Right cardiac atrium (tissue), 5 donors: ENCODE data around the gene SATB1. TPM values are rescaled to one million over a fixed set of nuclear protein-coding genes. Genes with fewer than 3 reads are reported as not detected.
"Not testable (repeated sequence)": the region's sequence is repeated elsewhere in the genome, so short reads cannot be mapped to it uniquely, and the experiment has no call there.

Experiments used
- ATAC-seq, 2 donors: fragments of 200-7000 bp; cut with Tn5 transposase; one replicate each; pipeline versions ENCODE4 v1.8.0 to v1.9.1; 2020; ENCODE audit warnings: moderate library complexity in 2 of 2, mild to moderate bottlenecking in 1 of 2
- DNase-seq, 3 donors: peaks; one replicate each; pipeline ENCODE4 v3.0.0-alpha.2; 2020
- H3K27ac ChIP-seq: one replicate; pipeline ENCODE4 v1.5.1; 2013; ENCODE audit warnings: mild to moderate bottlenecking, low read length, control low read depth, moderate library complexity
- H3K27me3 ChIP-seq: one replicate; pipeline ENCODE4 v1.6.1; 2013; ENCODE audit not compliant: control insufficient read depth, insufficient read depth
- H3K4me1 ChIP-seq: one replicate; pipeline ENCODE4 v1.6.1; 2013; ENCODE audit warnings: low read length; ENCODE audit not compliant: control insufficient read depth, insufficient read depth
- H3K4me3 ChIP-seq: one replicate; pipeline ENCODE4 v1.5.1; 2013; ENCODE audit warnings: low read length, control low read depth
- H3K9me3 ChIP-seq: one replicate; pipeline ENCODE4 v1.6.1; 2013; ENCODE audit warnings: low read length; ENCODE audit not compliant: control insufficient read depth
- WGBS: extraction: QIAGEN DNeasy Blood & Tissue Kit; methylation state at CpG from one replicate; pipeline ENCODE4 v1.1.7; 2013; 5-methylcytosine and 5-hydroxymethylcytosine counted together
- intact Hi-C, 4 donors: fragments of 100-400 bp; cut with DNase I; formaldehyde crosslinking; loops; one replicate each; pipeline versions ENCODE4 v1.11.0 to v1.14.0; 2022 to 2023
- polyA plus RNA-seq: library from polyadenylated mRNA; stranded (reverse); fragments of 200-250 nt; gene quantifications from one replicate; pipeline ENCODE4 v1.2.3, GENCODE V29; 2013
- total RNA-seq, 4 donors: library from RNA; stranded (reverse); fragmentation: NEBNext Ultra II Directional; extraction: Animal tissue kit (Norgen Biotek cat#: 25700); gene quantifications; one replicate each; pipeline ENCODE4 v1.2.1, GENCODE V29; 2021
- donor health status: healthy with polysubstance abuse.
- donor health status: DM: no; HTN: yes; CAD: no.
- donor health status: DM: no; HTN: no; CAD: no.
- donor health status: DM: no; HTN: yes; CAD: no; lungs with severe emphysema.
- donor health status: DM: yes; HTN: yes; CAD: no.

The SATB1 gene
- total and polyA plus RNA-seq, 5 donors = 21.5 to 48.3 (median 37.7) TPM

DNA sequence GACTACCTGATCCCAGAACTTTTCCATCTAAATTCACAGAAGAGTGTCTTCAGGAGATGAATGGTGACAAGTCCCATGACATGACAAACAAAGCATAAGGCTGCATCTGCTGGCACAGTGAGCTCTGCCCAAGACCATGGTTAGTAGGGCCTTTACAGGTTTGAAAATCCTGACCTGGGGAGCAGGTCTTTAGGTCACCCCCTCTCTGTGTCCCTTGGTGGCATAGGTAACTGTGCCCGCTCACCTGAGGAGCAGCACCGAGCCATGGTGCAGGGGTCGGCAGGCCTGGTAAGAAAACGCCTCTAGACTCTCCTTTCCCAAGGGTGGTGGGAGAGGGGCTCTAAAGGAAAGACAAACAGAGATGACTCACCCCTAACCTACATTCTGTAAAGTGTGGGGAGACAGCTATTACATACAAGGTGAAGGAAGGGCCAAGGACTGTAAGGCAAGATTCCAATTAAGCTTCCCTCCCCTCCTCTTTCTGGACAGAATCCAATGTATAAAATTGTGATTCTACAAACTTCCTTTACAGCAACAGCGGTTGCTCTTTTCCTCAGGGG is 74.0 kb downstream of the SATB1 start:
- ATAC-seq = no peak
- no peaks in the 10 kb centered on the region for H3K9me3 ChIP-seq
- WGBS = 81% methylated on average over 5 of the region's 5 CpGs
- no peak overlapping the region for H3K4me3 ChIP-seq
- no peak overlapping the region for H3K27ac ChIP-seq
- no peaks in the 10 kb centered on the region for H3K4me1 ChIP-seq
- intact Hi-C loops = no loop called here
- H3K27me3 ChIP-seq = no peaks in the 10 kb centered on the region
- no peak for DNase-seq

DNA sequence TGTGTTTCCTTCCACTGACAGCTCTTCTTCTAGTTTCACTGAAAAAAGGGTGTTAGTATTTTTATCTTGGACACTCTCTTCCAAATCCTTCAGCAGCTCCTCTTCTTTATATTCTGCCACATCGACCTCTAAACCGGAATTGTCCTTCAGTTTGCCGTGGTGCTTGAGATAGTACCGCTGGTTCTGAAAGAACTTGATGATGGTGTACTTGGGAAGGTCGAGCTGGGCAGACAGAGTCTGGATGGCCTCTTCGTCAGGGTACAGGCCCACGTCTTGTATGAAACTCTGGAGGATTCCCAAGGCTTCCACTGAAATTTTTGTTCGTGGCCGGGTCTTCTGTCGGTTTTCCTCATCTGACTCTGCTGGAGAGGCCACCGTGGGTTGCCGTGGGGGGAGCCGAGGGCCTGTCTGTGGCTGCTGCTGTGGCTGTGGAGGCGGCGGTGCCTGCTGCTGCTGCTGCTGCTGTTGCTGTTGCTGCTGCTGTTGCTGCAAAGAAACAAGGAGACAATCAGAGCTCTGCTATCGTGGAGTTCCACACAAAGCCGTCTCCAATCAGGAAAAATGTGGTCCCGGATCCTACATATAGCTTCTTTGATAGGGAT is 75.8 kb downstream of the SATB1 start:
- DNase-seq (no peak), ATAC-seq (peak in 1 of 2 donors; percentile 31)
- Histone ChIP-seq H3K9me3 (no peaks in the 10 kb centered on the region), H3K4me3 (no peak overlapping the region), H3K27me3 (no peaks in the 10 kb centered on the region), H3K4me1 (no peaks in the 10 kb centered on the region), H3K27ac (no peak overlapping the region)
- 80% methylated on average over 18 of the region's 18 CpGs for WGBS
- intact Hi-C loops = no loop called here

DNA sequence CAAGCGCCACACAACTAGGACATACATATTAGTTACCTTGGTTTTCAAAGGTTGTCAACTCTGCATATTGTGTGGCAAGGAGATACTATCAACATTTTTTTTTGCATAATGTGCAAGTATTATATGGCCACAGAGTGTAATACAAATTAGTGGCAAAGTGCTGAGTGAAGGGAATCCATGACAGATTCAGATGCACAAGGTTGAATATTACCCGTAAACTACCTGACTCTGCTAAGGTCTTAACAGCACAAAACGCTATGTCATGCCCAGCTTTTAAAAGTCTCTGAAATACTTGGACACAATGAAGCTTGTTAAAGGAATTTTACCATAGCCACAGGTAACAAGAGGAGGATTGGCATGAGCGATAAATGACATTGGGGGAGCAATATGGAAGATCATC is 79.0 kb downstream of the SATB1 start:
- no peak for ATAC-seq
- Histone ChIP-seq H3K4me1 (no peaks in the 10 kb centered on the region), H3K27me3 (no peaks in the 10 kb centered on the region), H3K27ac (no peak overlapping the region), H3K9me3 (no peaks in the 10 kb centered on the region), H3K4me3 (no peak overlapping the region)
- 95% methylated on average over 4 of the region's 4 CpGs for WGBS
- intact Hi-C loops = no loop called here
- no peak for DNase-seq

DNA sequence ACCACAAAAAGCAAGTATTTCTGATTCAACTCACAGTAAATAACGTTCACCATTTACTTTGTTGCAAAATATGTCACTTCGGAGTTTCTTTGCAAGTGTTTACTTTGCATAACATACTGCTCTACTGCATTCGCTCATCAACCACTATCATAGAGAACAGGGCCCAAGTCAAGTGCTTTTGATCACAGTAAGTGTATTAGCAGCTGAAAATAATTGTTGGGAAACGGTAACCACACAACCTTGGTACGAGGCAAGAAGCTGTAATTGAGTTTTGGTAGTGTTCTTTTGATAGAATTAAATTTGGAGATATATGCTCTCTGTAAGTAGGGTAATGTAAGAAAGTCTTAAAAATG is 80.1 kb downstream of the SATB1 start:
- ATAC-seq (no peak), DNase-seq (no peak)
- Histone ChIP-seq H3K4me1 (no peaks in the 10 kb centered on the region), H3K27ac (no peak overlapping the region), H3K27me3 (no peaks in the 10 kb centered on the region), H3K9me3 (no peaks in the 10 kb centered on the region), H3K4me3 (no peak overlapping the region)
- intact Hi-C loops = no loop called here
- 56% methylated on average over 5 of the region's 5 CpGs for WGBS

DNA sequence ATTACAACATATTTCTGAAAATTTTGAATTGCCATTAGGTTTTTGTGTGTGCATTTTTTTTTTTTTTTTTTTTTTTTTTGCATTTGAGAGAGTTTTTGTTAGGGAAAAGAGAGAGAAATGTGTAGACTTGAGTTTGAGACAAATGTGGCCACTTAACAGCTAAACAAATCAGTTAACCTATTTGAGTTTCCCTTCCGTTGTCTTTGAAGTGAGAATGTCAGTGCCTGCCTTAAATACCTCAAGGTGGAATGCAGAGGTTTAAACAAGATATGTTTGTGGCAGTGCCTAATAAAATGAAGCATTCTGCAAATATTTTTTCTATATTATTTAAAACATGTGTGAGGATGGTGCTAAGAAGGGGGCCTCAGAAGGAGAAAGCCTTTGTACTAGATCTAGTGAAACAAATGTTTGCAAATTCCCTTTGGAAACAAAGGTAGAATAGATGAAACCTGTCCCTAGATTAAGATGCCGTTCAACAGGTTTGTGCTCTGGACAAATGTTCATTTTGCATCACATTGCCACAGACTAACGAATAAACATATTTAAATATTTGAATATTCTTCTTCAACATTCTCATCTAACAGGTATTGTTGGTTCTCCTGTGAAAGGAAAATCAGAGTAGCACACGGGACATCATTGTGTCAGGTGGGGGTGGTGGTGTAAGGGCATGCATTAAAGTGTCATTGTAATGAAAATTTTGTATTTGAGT is 80.7 kb downstream of the SATB1 start:
- H3K4me1 ChIP-seq = no peaks in the 10 kb centered on the region
- no peaks in the 10 kb centered on the region for H3K9me3 ChIP-seq
- 69% methylated on average over 4 of the region's 4 CpGs for WGBS
- ATAC-seq (no peak), DNase-seq (no peak)
- no peak overlapping the region for H3K4me3 ChIP-seq
- no peaks in the 10 kb centered on the region for H3K27me3 ChIP-seq
- no peak overlapping the region for H3K27ac ChIP-seq
- intact Hi-C loops = no loop called here

DNA sequence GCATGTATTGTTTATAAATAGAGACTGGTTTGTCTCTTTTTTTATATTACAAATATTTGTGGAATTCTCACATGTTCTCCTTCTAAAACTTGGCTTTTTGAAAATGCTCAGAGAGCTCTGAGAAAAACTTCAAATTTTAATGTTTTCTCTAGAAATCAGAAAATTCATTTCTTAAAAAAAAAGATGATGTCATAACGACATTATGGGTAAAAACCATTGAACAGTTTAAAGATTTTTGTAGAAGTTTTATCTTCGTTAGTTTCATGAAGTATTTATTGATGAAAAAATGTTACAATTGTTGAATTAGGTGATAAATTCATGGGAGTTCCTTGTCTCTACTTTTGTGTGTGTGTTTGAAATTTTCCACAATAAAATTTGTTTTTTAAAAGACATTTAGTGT is 81.3 kb downstream of the SATB1 start:
- no peaks in the 10 kb centered on the region for H3K4me1 ChIP-seq
- DNase-seq (no peak), ATAC-seq (no peak)
- H3K9me3 ChIP-seq = no peaks in the 10 kb centered on the region
- H3K4me3 ChIP-seq = no peak overlapping the region
- H3K27me3 ChIP-seq = no peaks in the 10 kb centered on the region
- no peak overlapping the region for H3K27ac ChIP-seq
- intact Hi-C loops = no loop called here
- 64% methylated on average over 2 of the region's 2 CpGs for WGBS

DNA sequence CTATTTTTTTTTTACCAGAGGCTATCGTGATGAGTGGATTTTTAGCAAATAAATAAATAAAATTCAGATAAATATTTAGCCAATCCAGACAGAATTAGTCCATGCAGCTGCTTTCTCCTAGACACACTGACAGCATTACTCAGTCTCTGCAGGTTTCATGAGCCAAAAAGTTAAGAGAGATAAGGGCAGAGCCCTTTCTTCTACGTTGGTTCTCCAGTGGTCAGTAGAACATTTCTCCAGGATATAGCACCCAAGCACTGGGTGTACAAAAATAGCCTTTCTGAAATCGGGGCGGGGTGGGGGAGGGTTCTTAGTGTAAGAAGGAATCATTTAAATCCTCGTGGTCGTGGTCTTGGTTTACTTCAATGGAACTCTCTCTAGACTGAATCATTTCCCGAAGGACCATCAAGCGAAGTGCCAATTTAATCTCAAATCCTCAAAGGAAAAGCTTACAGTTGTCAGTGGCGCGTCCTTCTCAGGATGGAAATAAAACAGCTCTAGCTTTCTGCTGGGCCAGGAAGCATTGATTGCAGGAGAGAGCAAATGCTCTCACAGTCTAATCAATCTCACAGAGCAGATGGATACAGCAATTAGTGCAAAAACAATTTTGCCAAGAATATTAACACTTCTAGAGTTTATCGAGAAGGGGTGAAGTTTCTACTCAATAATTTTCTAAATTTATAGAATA is 86.2 kb downstream of the SATB1 start:
- H3K4me1 ChIP-seq = no peaks in the 10 kb centered on the region
- DNase-seq (no peak), ATAC-seq (peak; percentile 37 to 64)
- no peak overlapping the region for H3K27ac ChIP-seq
- intact Hi-C loops = no loop called here
- no peaks in the 10 kb centered on the region for H3K9me3 ChIP-seq
- 38% methylated on average over 11 of the region's 11 CpGs for WGBS
- peak overlapping the region; percentile 44 for H3K4me3 ChIP-seq
- H3K27me3 ChIP-seq = no peaks in the 10 kb centered on the region

DNA sequence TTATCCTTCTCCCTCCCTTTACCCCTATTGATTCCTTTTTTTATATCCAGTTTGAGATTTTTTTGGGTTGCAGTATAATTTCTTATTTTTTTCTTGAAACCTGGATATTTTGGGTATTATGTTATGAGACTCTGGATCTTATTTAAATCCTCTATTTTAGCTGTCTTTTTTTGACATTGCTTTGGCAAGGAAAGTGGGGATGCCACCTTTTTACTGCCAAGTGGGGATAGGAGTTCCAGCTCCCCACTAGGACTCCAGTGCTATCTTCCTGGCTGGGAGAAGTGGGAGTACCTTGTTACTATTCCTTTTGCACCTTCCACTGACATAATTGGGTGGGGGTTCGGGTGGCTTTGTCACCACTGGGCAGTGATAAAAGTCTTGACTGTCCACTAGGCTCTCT is 87.9 kb downstream of the SATB1 start:
- Histone ChIP-seq H3K4me1 (no peaks in the 10 kb centered on the region), H3K4me3 (no peak overlapping the region), H3K9me3 (no peaks in the 10 kb centered on the region), H3K27me3 (no peaks in the 10 kb centered on the region), H3K27ac (no peak overlapping the region)
- 60% methylated on average over 1 of the region's 1 CpG for WGBS
- intact Hi-C loops = no loop called here
- DNase-seq (no peak), ATAC-seq (peak; percentile 16 to 22)

DNA sequence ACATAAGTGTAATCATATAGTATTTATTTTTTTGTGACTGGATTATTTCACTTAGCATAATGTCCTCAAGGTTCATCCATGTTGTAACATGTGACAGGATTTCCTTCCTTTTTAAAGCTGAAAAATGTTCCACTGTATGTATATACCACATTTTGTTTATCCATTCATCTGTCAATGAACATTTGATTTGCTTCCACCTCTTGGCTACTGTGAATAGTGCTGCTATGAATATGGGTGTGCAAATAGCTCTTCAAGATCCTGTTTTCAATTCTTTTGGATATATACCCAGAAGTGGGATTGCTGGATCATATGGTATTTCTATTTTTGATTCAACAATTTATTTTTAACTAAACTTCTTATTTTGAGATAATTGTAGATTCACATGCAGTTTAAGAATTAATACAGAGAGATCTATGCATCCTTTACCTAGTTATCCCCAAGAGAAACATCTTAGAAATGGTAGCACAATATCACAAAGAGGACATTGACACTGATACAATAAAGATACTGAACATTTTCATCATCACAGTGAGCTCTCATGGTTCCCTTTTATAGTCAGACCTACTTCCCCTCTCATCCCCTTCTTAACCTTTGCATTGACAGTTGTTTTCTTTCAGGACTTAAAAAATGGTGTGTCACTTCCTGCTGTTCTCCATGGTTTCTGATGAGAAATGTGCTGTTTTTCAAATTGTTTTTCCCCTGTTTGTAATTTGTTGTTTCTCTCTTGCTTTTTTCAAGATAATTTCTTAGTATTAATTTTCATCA is 90.1 kb downstream of the SATB1 start:
- intact Hi-C loops = no loop called here
- no peak overlapping the region for H3K4me3 ChIP-seq
- H3K27ac ChIP-seq = no peak overlapping the region
- no peak for ATAC-seq
- H3K4me1 ChIP-seq = no peaks in the 10 kb centered on the region
- H3K27me3 ChIP-seq = no peaks in the 10 kb centered on the region
- DNase-seq = no peak
- H3K9me3 ChIP-seq = no peaks in the 10 kb centered on the region

DNA sequence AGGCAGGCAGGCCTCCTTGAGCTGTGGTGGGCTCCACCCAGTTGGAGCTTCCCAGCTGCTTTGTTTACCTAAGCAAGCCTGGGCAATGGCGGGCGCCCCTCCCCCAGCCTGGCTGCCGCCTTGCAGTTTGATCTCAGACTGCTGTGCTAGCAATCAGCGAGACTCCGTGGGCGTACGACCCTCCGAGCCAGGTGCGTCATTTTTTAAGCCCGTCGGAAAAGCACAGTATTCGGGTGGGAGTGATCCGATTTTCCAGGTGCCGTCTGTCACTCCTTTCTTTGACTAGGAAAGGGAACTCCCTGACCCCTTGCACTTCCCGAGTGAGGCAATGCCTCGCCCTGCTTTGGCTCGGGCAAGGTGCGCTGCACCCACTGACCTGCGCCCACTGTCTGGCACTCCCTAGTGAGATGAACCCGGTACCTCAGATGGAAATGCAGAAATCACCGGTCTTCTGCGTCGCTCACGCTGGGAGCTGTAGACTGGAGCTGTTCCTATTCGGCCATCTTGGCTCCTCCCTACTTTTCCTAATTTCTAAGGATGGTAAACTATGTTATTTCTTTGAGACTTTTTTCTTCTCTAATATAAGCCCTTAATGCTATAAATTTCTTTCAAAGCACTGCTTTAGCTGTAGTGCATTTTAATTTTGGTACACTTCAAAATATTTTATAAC is 94.2 kb downstream of the SATB1 start:
- H3K4me1 ChIP-seq, H3K27ac ChIP-seq, DNase-seq, H3K9me3 ChIP-seq, intact Hi-C loops, H3K27me3 ChIP-seq, ATAC-seq, H3K4me3 ChIP-seq: not testable (repeated sequence)
- 84% methylated on average over 23 of the region's 25 CpGs for WGBS
